A549 (cell line): ENCODE results near the gene ARHGEF6.

Experiments
- CTCF ChIP-seq: fragments of >200 bp; sonication (Bioruptor Twin); formaldehyde crosslinking; IDR thresholded peaks from 3 replicates; pipeline ENCODE4 v1.5.1; 2016
- POLR2A ChIP-seq: IDR thresholded peaks from 2 replicates; pipeline ENCODE4 v1.6.1; 2012; ENCODE audit warnings: mild to moderate bottlenecking, low read length
- RCOR1 ChIP-seq: fragments of 150-350 bp; IDR thresholded peaks from 2 replicates; pipeline ENCODE4 v1.6.1; 2014; ENCODE audit warnings: antibody characterized with exemption, low read length, low read depth
- RFX5 ChIP-seq: fragments of 450-650 bp; IDR thresholded peaks from 2 replicates; pipeline ENCODE4 v1.7.1; 2014; ENCODE audit warnings: antibody characterized with exemption, mild to moderate bottlenecking, moderate library complexity

GRCh38 chrX:136762820-136763452, 17.8 kb downstream of the ARHGEF6 start:
- TF ChIP-seq RCOR1 (no peak), CTCF (no peak), RFX5 (no peak), POLR2A (no peak)
